Breast epithelium (tissue), 3 donors: Measurements from ENCODE around the gene PTCRA.
"Not testable (repeated sequence)": the region's sequence is repeated elsewhere in the genome, so short reads cannot be mapped to it uniquely, and the experiment has no call there.

Experiments used
- CTCF ChIP-seq, 3 donors: fragments of 450-650 bp; IDR thresholded peaks; one replicate each; pipeline ENCODE4 v1.5.1; 2016 to 2017; ENCODE audit warnings: antibody characterized with exemption in 3 of 3, mild to moderate bottlenecking in 3 of 3, moderate library complexity in 3 of 3
- POLR2A ChIP-seq: fragments of 450-650 bp; IDR thresholded peaks from one replicate; pipeline ENCODE4 v1.6.1; 2016; ENCODE audit warnings: antibody characterized with exemption, mild to moderate bottlenecking, moderate library complexity
- POLR2AphosphoS5 ChIP-seq, 3 donors: sonication (generic); formaldehyde crosslinking; IDR thresholded peaks; one replicate each; pipeline ENCODE4 v1.6.1; 2017; ENCODE audit warnings: antibody characterized with exemption in 3 of 3

DNA sequence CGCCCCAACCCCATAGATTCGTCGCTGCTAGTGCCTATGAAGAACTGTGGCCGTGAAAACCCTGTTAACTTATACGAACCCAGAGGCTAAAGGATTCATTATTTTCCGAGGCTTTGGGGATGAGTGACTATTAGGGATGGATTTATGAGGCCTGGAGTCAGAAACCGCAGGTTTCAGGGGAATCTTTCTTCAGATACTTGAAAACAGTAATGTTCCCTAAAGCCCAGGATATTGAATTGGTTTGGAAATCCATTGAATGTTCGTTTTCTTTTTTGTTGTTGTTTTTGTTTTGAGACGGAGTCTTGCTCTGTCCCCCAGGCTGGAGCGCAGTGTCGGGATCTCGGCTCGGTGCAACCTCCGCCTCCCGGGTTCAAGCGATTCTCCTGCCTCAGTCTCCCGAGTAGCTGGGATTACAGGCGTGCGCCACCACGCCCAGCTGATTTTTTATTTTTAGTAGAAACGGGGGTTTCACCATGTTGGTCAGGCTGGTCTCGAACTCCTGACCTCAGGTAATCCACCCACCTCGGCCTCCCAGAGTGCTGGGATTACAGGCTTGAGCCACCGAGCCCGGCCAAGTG lies 35.5 kb upstream of the PTCRA start:
- TF ChIP-seq CTCF (IDR thresholded peaks at IDR 0.05); POLR2A; POLR2AphosphoS5 (IDR thresholded peaks at IDR 0.05): not testable (repeated sequence)
